Fibroblast of lung (primary cell): ENCODE measurements around the gene NSRP1.

Experiments used
- CTCF ChIP-seq, 2 donors: IDR thresholded peaks in 1 of 2; conservative IDR thresholded peaks in 1 of 2; 1 replicate in 1 of 2; 2 replicates in 1 of 2; pipeline ENCODE4 v1.5.1; 2011 to 2012; ENCODE audit warnings: low read length in 2 of 2, control low read depth in 1 of 2, inconsistent platforms in 1 of 2, low read depth in 1 of 2, mild to moderate bottlenecking in 1 of 2
- EZH2 ChIP-seq: IDR thresholded peaks from 2 replicates; pipeline ENCODE4 v1.5.1; 2012; ENCODE audit warnings: low read length, control low read depth, mild to moderate bottlenecking; ENCODE audit errors: missing control alignments

DNA sequence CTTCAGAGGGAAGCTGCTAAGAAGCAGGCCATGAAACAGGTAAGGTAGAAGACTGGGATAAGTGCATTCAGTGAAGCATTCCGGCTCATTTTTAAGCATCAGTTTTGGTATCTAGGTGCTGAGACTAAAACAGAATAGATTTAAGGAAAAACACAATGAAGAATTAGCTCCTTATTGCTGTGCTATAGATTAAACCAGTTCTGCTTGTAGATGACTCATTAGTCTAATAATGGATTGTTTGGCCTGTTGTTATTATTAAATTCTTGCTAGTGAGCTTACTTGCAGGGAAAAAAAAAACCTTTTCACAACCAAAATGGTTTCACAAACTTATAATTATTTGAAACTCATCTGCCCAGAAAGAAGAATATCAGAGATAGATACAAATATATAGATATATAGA, 55.9 kb downstream of the NSRP1 start:
- TF ChIP-seq CTCF (conservative IDR thresholded peaks at IDR 0.05 in 1 of 2, IDR thresholded peaks at IDR 0.05 in 1 of 2; ENCODE audit: low read depth in 1 of 2, low read length in 2 of 2) (no peak), EZH2 (no peak)
